ENCODE measurements around the gene SEMA4D. TPM values are rescaled to one million over a fixed set of nuclear protein-coding genes. Genes with fewer than 3 reads are reported as not detected.

SEMA4D gene
- total RNA-seq, 4 donors from 2014 or later, result 1.5 to 27.8 (median 11.6) TPM

- H3K36me3 ChIP-seq, result no peaks in the 10 kb centered on the region
- no peak for DNase-seq
These were observed 99.3 kb downstream of the SEMA4D start for GRCh38 chr9:89398621-89399020.

GRCh38 chr9:89397471-89397870 lies 100.4 kb downstream of the SEMA4D start:
- DNase-seq, result no peak
- H3K27ac ChIP-seq, result no peak overlapping the region
- no peaks in the 10 kb centered on the region for H3K36me3 ChIP-seq
- no peaks in the 10 kb centered on the region for H3K4me1 ChIP-seq
- intact Hi-C loops (cut with DNase I; ENCODE audit: low total_unique reads), result no loop called here
- H3K27me3 ChIP-seq, result no peaks in the 10 kb centered on the region
- H3K4me3 ChIP-seq, result no peak overlapping the region
- H3K9me3 ChIP-seq, result no peaks in the 10 kb centered on the region
- TF ChIP-seq, protein P1, sequence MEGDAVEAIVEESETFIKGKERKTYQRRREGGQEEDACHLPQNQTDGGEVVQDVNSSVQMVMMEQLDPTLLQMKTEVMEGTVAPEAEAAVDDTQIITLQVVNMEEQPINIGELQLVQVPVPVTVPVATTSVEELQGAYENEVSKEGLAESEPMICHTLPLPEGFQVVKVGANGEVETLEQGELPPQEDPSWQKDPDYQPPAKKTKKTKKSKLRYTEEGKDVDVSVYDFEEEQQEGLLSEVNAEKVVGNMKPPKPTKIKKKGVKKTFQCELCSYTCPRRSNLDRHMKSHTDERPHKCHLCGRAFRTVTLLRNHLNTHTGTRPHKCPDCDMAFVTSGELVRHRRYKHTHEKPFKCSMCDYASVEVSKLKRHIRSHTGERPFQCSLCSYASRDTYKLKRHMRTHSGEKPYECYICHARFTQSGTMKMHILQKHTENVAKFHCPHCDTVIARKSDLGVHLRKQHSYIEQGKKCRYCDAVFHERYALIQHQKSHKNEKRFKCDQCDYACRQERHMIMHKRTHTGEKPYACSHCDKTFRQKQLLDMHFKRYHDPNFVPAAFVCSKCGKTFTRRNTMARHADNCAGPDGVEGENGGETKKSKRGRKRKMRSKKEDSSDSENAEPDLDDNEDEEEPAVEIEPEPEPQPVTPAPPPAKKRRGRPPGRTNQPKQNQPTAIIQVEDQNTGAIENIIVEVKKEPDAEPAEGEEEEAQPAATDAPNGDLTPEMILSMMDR (IDR thresholded peaks at IDR 0.05), result no peak
- TF ChIP-seq POLR2A (IDR thresholded peaks at IDR 0.05), result no peak

More at GRCh38 chr9:89398621-89399020, 99.3 kb downstream of the SEMA4D start:
- intact Hi-C loops (cut with DNase I; ENCODE audit: low total_unique reads), result no loop called here
- Histone ChIP-seq H3K4me1 (no peaks in the 10 kb centered on the region), H3K9me3 (no peaks in the 10 kb centered on the region), H3K27ac (no peak overlapping the region), H3K27me3 (no peaks in the 10 kb centered on the region), H3K4me3 (no peak overlapping the region)
- TF ChIP-seq POLR2A (IDR thresholded peaks at IDR 0.05), result no peak
- TF ChIP-seq, protein P1 (IDR thresholded peaks at IDR 0.05), result no peak

DNA sequence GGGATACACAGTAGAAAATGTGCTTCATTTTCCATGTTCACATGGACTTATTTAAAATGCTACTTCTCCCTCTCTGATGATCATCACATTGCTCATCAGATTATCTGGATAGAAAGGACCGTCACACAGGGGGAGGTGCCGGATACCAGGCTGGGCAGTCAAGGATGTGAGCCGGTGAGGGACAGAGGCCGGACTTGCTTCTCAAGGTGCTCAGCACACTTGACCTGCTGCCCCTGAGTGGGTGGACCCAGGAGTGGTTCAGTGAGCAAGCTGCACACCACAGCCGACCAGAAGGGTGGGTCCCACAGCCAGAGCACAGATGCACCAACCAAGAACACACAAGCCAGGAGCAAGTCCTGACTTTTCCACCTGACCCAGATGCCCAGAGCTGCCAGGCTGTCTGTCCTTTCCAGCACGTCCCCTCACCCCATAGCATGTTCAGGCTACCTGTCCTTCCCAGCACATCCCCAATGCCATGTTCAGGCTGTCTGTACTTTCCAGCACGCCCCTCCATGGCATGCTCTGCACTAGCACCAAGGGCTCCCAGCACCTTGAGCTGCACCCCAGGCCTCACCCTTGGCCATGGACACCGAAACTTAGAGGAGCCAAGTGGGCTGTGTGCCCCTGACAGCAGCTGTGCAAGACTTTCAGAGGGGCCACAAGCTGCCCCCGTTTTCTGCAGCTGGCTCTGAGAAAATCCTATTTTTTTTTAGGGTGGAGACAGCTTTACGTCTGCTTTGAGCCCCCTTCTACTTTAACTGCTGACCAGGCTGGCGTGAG lies 101.8 kb downstream of the SEMA4D start:
- DNase-seq, result no peak
- TF ChIP-seq, protein P1 (IDR thresholded peaks at IDR 0.05), result no peak
- TF ChIP-seq POLR2A (IDR thresholded peaks at IDR 0.05), result no peak
- H3K27me3 ChIP-seq, result no peaks in the 10 kb centered on the region
- no peaks in the 10 kb centered on the region for H3K4me1 ChIP-seq
- no peaks in the 10 kb centered on the region for H3K9me3 ChIP-seq
- H3K27ac ChIP-seq, result no peak overlapping the region
- H3K4me3 ChIP-seq, result no peak overlapping the region
- intact Hi-C loops (cut with DNase I; ENCODE audit: low total_unique reads), result no loop called here
- no peaks in the 10 kb centered on the region for H3K36me3 ChIP-seq

GRCh38 chr9:89394412-89394811 lies 103.5 kb downstream of the SEMA4D start:
- no peak for TF ChIP-seq POLR2A (IDR thresholded peaks at IDR 0.05)
- TF ChIP-seq, protein P1 (IDR thresholded peaks at IDR 0.05), result no peak
- no peaks in the 10 kb centered on the region for H3K36me3 ChIP-seq

GRCh38 chr9:89391585-89391984 lies 106.3 kb downstream of the SEMA4D start:
- Histone ChIP-seq H3K36me3 (no peaks in the 10 kb centered on the region), H3K27me3 (no peaks in the 10 kb centered on the region), H3K4me1 (no peaks in the 10 kb centered on the region), H3K9me3 (no peaks in the 10 kb centered on the region), H3K27ac (no peak overlapping the region), H3K4me3 (no peak overlapping the region)
- no peak for DNase-seq
- intact Hi-C loops (cut with DNase I; ENCODE audit: low total_unique reads), result no loop called here
- TF ChIP-seq, protein P1 (IDR thresholded peaks at IDR 0.05), result no peak
- no peak for TF ChIP-seq POLR2A (IDR thresholded peaks at IDR 0.05)

More at GRCh38 chr9:89394412-89394811, 103.5 kb downstream of the SEMA4D start:
- no peaks in the 10 kb centered on the region for H3K27me3 ChIP-seq
- H3K27ac ChIP-seq, result no peak overlapping the region
- H3K4me1 ChIP-seq, result no peaks in the 10 kb centered on the region
- H3K9me3 ChIP-seq, result no peaks in the 10 kb centered on the region
- DNase-seq, result no peak
- H3K4me3 ChIP-seq, result no peak overlapping the region
- intact Hi-C loops (cut with DNase I; ENCODE audit: low total_unique reads), result no loop called here

Data from uterus (tissue), 4 donors.